GM19099 (cell line): ENCODE results near the gene EARS2.

Experiments
- POLR2A ChIP-seq: IDR thresholded peaks from 3 replicates; pipeline ENCODE4 v1.6.1; 2011; ENCODE audit warnings: low read depth; ENCODE audit not compliant: insufficient read length; ENCODE audit errors: extremely low read depth

Gene EARS2

GRCh38 chr16:23539984-23540816 lies 16.9 kb downstream of the EARS2 start:
- no peak for TF ChIP-seq POLR2A

- no peak for TF ChIP-seq POLR2A
These were observed 18.3 kb downstream of the EARS2 start for GRCh38 chr16:23538919-23539278.

- TF ChIP-seq POLR2A = no peak
These were observed 19.8 kb downstream of the EARS2 start for GRCh38 chr16:23537390-23537789.

GRCh38 chr16:23535901-23536300 lies 21.2 kb downstream of the EARS2 start:
- TF ChIP-seq POLR2A = no peak

- TF ChIP-seq POLR2A = no peak
These were observed 22.0 kb downstream of the EARS2 start for GRCh38 chr16:23534868-23535860.

GRCh38 chr16:23532448-23532847 lies 24.7 kb downstream of the EARS2 start:
- TF ChIP-seq POLR2A = no peak

- TF ChIP-seq POLR2A = no peak
These were observed 27.1 kb downstream of the EARS2 start for GRCh38 chr16:23530062-23530461.

GRCh38 chr16:23528644-23529310 lies 28.4 kb downstream of the EARS2 start:
- no peak for TF ChIP-seq POLR2A

- TF ChIP-seq POLR2A = no peak
These were observed 29.0 kb downstream of the EARS2 start for GRCh38 chr16:23527961-23528643.

GRCh38 chr16:23524886-23525285 lies 32.3 kb downstream of the EARS2 start:
- TF ChIP-seq POLR2A = no peak

- no peak for TF ChIP-seq POLR2A
These were observed 33.2 kb downstream of the EARS2 start for GRCh38 chr16:23523876-23524385.

- no peak for TF ChIP-seq POLR2A
These were observed 33.8 kb downstream of the EARS2 start for GRCh38 chr16:23523321-23523720.

- no peak for TF ChIP-seq POLR2A
These were observed 35.2 kb downstream of the EARS2 start for GRCh38 chr16:23521965-23522364.

GRCh38 chr16:23521037-23521743 lies 36.0 kb downstream of the EARS2 start:
- TF ChIP-seq POLR2A = no peak
